CD4-positive, alpha-beta T cell treated with Interleukin-2 at 100 ng/mL for 4 hours (primary cell): ENCODE data around the gene MDC1.
A peak's percentile ranks its signal among the peaks of the same experiment; 100 is the strongest.

Experiments used
- DNase-seq: peaks from one replicate; pipeline ENCODE4 v3.0.0-alpha.2; 2020; ENCODE audit warnings: low spot score

MDC1 gene

DNA sequence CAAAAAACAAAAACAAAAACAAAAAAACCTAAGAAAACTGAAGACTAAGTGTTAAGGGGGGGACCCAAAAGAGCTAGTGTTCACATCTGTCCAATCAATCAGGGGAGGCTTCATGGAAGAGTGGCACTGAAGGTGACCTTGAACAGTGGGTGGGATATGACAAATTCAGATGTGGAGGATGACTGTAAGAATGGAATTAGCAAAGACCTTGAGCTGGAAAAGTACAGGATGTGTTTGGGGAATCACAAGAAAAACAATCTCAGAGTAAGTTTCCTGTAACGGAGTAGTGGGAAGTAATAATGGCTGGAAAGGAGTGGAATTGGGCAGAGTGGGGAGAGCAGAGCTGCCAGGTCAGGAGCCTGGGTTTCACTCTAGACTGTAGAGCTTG, 30.2 kb upstream of the MDC1 start:
- DNase-seq = no peak

GRCh38 chr6:30744054-30744805, 27.1 kb upstream of the MDC1 start, which contains the start of gene IER3:
IER3 (minus strand) TSS chr6:30744547; CDS start chr6:30744518, 29 bp downstream.
- peak; percentile 84 for DNase-seq

- DNase-seq = peak; percentile 42
Measured at GRCh38 chr6:30743099-30744053, 26.3 kb upstream of the MDC1 start.

- DNase-seq = peak; percentile 94
Measured at GRCh38 chr6:30742316-30743098, 25.4 kb upstream of the MDC1 start, which contains the start of gene FLOT1. FLOT1 (minus strand) TSS chr6:30742687; CDS start chr6:30742189, 498 bp downstream.

DNA sequence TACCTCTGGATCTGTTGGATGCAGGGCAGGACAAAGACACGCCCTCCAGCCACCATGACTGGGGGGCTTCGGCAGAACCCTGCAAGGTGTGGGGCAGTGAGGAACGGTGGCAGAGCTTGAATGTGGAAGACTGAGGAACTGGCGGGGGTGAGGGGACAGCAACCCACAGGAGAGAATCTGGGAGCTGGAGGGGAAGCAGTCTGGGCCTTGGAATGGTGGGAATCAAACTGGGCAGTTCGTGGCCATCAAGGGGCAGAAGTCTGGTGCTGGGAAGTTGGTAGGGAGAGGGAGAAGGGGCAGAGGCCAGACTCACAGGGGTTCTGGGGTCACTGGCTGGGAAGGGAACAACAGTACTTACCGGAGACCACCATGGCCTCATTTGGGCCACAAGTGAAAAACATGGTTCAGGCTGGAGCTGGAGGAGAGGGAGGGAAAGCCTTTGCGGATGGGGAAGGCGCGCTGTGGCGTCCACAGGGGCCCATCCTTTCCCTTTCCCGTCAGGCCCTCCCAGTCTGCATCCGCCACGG, 24.8 kb upstream of the MDC1 start:
- DNase-seq = no peak

GRCh38 chr6:30741063-30741779, 24.1 kb upstream of the MDC1 start:
- no peak for DNase-seq

- DNase-seq = no peak
Measured at GRCh38 chr6:30740540-30740870, 23.4 kb upstream of the MDC1 start.

GRCh38 chr6:30738532-30738931, 21.5 kb upstream of the MDC1 start:
- DNase-seq = no peak

GRCh38 chr6:30735668-30736314, 18.7 kb upstream of the MDC1 start:
- no peak for DNase-seq

DNA sequence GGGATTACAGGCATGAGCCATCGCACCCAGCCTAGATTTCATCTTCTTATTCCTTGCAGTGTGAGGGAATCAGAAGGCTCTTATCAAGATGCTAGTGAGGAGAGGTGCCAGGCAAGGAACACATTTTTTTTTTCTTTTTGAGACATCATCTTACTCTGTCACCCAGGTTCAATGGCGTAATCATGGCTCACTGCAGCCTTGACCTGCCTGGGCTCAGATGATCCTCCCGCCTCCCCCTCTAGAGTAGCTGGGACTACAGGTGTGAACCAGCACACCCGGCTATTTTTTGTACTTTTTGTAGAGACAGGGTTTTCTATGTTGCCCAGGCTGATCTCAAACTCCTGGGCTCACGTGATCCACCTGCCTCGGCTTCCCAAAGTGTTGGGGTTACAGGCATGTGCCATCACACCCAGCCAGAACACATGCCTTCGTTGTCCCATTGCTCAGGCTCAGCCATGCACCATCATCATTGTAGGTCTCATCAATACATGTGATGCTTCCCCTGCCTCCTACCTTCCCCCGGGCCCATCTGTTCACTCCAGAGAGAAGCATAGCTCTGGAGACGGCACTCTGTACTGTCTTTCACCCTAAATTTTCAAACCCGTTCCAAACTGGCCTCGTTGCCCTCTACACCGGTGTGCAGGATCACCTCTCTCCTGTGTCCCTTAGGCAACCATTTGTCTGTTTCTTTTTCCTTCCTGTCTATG, 15.3 kb upstream of the MDC1 start:
- no peak for DNase-seq

GRCh38 chr6:30730601-30731435, 13.7 kb upstream of the MDC1 start:
- DNase-seq = peak; percentile 87

DNA sequence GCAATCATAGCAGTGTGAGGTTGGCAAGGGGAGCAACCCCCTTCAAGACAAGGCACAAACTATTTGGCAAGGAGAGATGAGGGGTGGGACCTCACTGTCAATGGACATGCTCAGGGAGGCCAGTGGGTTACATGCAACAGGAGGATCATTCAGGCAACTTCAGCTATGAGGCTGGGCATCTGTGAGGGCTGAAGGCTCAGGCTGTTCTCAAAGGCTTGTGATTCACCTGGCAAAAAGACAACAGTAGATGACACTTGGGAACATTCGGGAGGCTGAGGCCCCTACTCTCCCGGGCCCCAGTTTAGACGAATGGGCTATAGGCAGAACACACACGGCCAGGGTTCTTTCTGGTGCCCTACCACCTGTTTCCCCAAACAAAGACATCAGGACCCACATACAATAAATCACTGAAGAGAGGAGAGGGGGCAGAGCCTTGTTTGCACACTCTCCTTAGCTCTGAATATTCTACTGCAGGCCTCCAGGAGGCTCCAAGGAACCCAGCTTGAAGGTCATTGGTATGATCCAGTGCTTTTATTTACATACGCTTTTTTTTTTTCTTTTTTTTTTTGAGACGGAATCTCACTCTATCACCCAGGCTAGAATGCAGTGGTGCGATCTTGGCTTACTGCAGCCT, 11.0 kb upstream of the MDC1 start:
- DNase-seq = no peak

DNA sequence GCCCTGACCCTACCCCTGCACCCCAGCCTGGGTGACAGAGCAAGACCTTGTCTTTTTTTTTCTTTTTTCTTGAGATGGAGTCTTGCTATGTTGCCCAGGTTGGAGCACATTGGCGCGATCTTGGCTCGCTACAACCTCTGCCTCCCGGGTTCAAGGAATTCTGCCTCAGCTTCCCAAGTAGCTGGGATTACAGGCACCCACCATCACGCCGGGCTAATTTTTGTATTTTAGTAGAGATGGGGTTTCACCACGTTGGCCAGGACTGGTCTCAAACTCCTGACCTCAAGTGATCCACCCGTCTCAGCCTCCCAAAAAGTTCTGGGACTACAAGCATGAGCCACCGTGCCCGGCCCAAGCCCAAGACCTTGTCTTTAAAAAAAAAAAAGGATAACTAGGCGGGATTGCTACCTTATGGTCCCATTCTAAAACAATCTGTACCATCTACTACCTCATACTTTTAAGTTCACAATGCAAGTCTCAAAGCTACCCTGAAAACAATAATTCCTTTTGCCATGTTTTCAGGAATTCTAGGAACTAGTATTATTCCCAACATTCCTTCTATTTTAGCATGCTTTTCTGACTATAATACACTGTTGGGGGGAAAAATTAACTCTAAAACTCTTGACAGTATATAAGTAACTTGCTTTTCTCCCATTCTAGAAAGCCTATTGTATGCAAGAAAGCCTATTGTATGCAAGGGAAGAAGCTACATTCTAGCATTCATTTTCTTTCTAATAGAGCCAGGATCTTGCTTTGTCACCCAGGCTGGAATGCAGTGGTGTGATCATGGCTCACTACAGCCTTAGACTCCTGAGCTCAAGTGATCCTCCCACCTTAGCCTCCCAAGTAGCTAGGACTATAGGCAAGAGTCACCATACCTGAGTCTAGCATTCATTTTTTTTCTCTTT, 9.7 kb upstream of the MDC1 start:
- no peak for DNase-seq

GRCh38 chr6:30725713-30726505, 8.8 kb upstream of the MDC1 start:
- no peak for DNase-seq

- no peak for DNase-seq
Measured at GRCh38 chr6:30724906-30725667, 8.0 kb upstream of the MDC1 start.
